ENCODE data around the gene SRRM4.

DNA sequence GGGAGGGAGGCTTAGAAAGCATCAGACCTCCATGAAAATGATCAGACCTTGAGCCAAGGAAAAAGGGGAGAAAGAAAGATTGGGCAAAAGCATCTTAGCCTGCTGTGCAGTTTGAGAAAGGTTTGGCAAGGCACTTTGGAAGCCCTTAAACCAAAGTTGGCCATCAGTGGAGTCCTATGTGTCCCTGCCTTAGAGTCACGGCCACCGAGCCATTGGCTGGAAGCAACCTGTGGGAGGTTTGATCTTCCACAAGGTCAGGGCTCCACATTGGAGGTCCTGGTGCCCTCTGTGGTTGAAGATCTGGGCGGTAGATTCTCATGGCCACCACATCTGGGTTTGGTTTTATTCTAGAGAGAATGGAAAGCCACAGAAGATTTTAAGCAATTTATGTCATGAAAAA lies 44.4 kb downstream of the SRRM4 start:
- TF ChIP-seq POLR2AphosphoS5 (IDR thresholded peaks at IDR 0.05; ENCODE audit: low read depth, low read length) (no peak), TAF1 (IDR thresholded peaks at IDR 0.05; ENCODE audit: borderline replicate concordance, low read depth, low read length) (no peak), POLR2A (IDR thresholded peaks at IDR 0.05; ENCODE audit: low read depth, low read length) (no peak)
